ENCODE results near the gene BCR. TPM values are rescaled to one million over a fixed set of nuclear protein-coding genes. Genes with fewer than 3 reads are reported as not detected.

The BCR gene
- polyA plus RNA-seq, 1 experiment = 24.0 TPM

GRCh38 chr22:23236440-23237184 is 56.3 kb downstream of the BCR start:
- Histone ChIP-seq H3K4me3 (ENCODE audit: low read depth, low read length) (no peak overlapping the region), H3K36me3 (ENCODE audit: control insufficient read depth, insufficient read depth, low read length) (no peaks in the 10 kb centered on the region; the same call in 1 of the 2 replicates), H3K27me3 (ENCODE audit: control insufficient read depth, insufficient read depth, low read length) (no peaks in the 10 kb centered on the region)
- no peak for TF ChIP-seq CTCF (IDR thresholded peaks at IDR 0.05; ENCODE audit: insufficient read depth, low read depth, low read length)
- ChIA-PET POLR2A (interaction anchor here (0.6 kb wide), 1 partner anchor 1539 kb away, joined by 9 read pairs; no protein-coding TSS in a partner anchor), CTCF (interaction anchor here (0.7 to 1.2 kb wide), 2 partner anchors 10 to 43 kb away, joined by 3 read pairs; no protein-coding TSS in a partner anchor)
- DNase-seq (ENCODE audit: low read depth) = no peak

- CTCF ChIA-PET = interaction anchor here (1.2 kb wide), 1 partner anchor 42 kb away, joined by 3 read pairs; no protein-coding TSS in a partner anchor
- no peak overlapping the region for H3K4me3 ChIP-seq (ENCODE audit: low read depth, low read length)
- H3K36me3 ChIP-seq (ENCODE audit: control insufficient read depth, insufficient read depth, low read length) = no peaks in the 10 kb centered on the region; the same call in 1 of the 2 replicates
- TF ChIP-seq CTCF (IDR thresholded peaks at IDR 0.05; ENCODE audit: insufficient read depth, low read depth, low read length) = no peak
- H3K27me3 ChIP-seq (ENCODE audit: control insufficient read depth, insufficient read depth, low read length) = no peaks in the 10 kb centered on the region
- POLR2A ChIA-PET = interaction anchor here (0.6 kb wide), 1 partner anchor 1539 kb away, joined by 9 read pairs; no protein-coding TSS in a partner anchor
- DNase-seq (ENCODE audit: low read depth) = no peak
These were observed 57.0 kb downstream of the BCR start for GRCh38 chr22:23237201-23237798.

GRCh38 chr22:23237841-23238240 is 57.5 kb downstream of the BCR start:
- no peak for TF ChIP-seq CTCF (IDR thresholded peaks at IDR 0.05; ENCODE audit: insufficient read depth, low read depth, low read length)
- ChIA-PET POLR2A (no interaction called here), CTCF (interaction anchor here (1.4 kb wide), 1 partner anchor 44 kb away, joined by 3 read pairs; no protein-coding TSS in a partner anchor)
- Histone ChIP-seq H3K4me3 (ENCODE audit: low read depth, low read length) (no peak overlapping the region), H3K27me3 (ENCODE audit: control insufficient read depth, insufficient read depth, low read length) (no peaks in the 10 kb centered on the region), H3K36me3 (ENCODE audit: control insufficient read depth, insufficient read depth, low read length) (no peaks in the 10 kb centered on the region; the same call in 1 of the 2 replicates)
- no peak for DNase-seq (ENCODE audit: low read depth)

GRCh38 chr22:23238707-23239106 is 58.4 kb downstream of the BCR start:
- no peak overlapping the region for H3K4me3 ChIP-seq (ENCODE audit: low read depth, low read length)
- H3K27me3 ChIP-seq (ENCODE audit: control insufficient read depth, insufficient read depth, low read length) = no peaks in the 10 kb centered on the region
- DNase-seq (ENCODE audit: low read depth) = no peak
- CTCF ChIA-PET = interaction anchor here (1.4 kb wide), 1 partner anchor 43 kb away, joined by 3 read pairs; no protein-coding TSS in a partner anchor
- H3K36me3 ChIP-seq (ENCODE audit: control insufficient read depth, insufficient read depth, low read length) = no peaks in the 10 kb centered on the region; the same call in 1 of the 2 replicates
- POLR2A ChIA-PET = no interaction called here
- TF ChIP-seq CTCF (IDR thresholded peaks at IDR 0.05; ENCODE audit: insufficient read depth, low read depth, low read length) = no peak

GRCh38 chr22:23239429-23239828 is 59.1 kb downstream of the BCR start:
- H3K4me3 ChIP-seq (ENCODE audit: low read depth, low read length) = no peak overlapping the region
- CTCF ChIA-PET = no interaction called here
- no peaks in the 10 kb centered on the region for H3K27me3 ChIP-seq (ENCODE audit: control insufficient read depth, insufficient read depth, low read length)
- H3K36me3 ChIP-seq (ENCODE audit: control insufficient read depth, insufficient read depth, low read length) = no peaks in the 10 kb centered on the region; the same call in 1 of the 2 replicates
- no peak for TF ChIP-seq CTCF (IDR thresholded peaks at IDR 0.05; ENCODE audit: insufficient read depth, low read depth, low read length)
- no peak for DNase-seq (ENCODE audit: low read depth)
- POLR2A ChIA-PET = no interaction called here
